HAP-1 (cell line): ENCODE data around the gene ILF3.

Experiments
- DNase-seq, 2 experiments: peaks; one replicate each; pipeline ENCODE4 v3.0.0-alpha.2; 2016 to 2020; ENCODE audit warnings: low spot score in 2 of 2
- H3K27me3 ChIP-seq: fragments of 250-450 bp; sonication (Bioruptor Pico); 2 replicates; pipeline ENCODE4 v1.5.1; 2020; ENCODE audit warnings: low read depth, mild to moderate bottlenecking, moderate library complexity
- H3K36me3 ChIP-seq: fragments of 250-450 bp; sonication (Bioruptor Pico); replicated peaks from 2 replicates; pipeline ENCODE4 v1.5.1; 2020; ENCODE audit warnings: mild to moderate bottlenecking
- H3K4me1 ChIP-seq: fragments of 250-450 bp; sonication (Bioruptor Pico); 2 replicates; pipeline ENCODE4 v1.5.1; 2020; ENCODE audit warnings: mild to moderate bottlenecking
- H3K4me3 ChIP-seq: fragments of 250-450 bp; sonication (Bioruptor Pico); 2 replicates; pipeline ENCODE4 v1.5.1; 2020; ENCODE audit warnings: mild to moderate bottlenecking, moderate library complexity
- H3K9me3 ChIP-seq: fragments of 250-450 bp; sonication (Bioruptor Pico); 2 replicates; pipeline ENCODE4 v1.5.1; 2020; ENCODE audit warnings: mild to moderate bottlenecking, moderate library complexity
- in situ Hi-C: fragments of 300-500 bp; cut with MboI; formaldehyde crosslinking; loops from 3 replicates; pipeline ENCODE4 v1.14.3; 2020; ENCODE audit warnings: low sequenced_read_pairs, inconsistent platforms, mixed read lengths

ILF3 gene

DNA sequence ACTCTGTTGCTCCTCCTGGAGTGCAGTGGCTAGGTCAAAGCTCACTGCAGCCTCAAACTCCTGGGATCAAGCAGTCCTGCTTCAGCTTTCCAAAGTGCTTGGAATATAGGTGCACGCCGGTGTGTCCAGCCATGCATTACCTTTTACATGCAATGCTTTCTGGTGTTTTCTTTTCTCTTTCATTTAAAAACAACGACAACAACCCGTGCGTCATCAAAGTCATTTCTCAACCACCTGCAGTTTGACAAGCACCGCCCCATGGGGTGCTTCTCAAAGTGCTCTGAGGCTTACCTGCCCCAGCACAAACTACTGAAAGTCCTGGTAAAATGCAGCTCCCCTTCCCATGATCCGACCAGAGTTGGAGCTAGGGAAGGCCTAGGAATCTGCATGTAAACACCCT, 54.1 kb downstream of the ILF3 start:
- no peaks in the 10 kb centered on the region for H3K9me3 ChIP-seq
- in situ Hi-C loops: no loop called here
- H3K36me3 ChIP-seq: peaks cover 3% of the 10 kb centered on the region; the same call in 1 of the 2 replicates
- H3K4me3 ChIP-seq: no peak overlapping the region
- no peaks in the 10 kb centered on the region for H3K4me1 ChIP-seq
- no peaks in the 10 kb centered on the region for H3K27me3 ChIP-seq
- DNase-seq: no peak

DNA sequence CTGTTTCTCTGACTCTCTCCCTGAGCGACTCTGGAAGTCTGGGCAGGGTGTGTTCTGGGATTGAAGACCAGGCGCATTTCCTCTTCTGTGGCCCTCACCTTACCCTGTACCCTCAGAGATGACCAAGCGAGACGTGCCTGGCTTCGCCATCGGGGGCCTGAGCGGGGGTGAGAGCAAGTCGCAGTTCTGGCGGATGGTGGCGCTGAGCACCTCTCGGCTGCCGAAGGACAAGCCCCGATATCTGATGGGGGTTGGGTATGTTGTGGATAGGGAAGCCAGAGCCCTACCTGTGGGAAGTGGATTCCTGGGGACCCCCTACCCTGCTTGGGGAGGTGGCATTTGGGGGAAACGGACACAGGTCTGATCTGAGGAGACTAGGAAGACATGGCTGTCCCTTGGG, 57.9 kb downstream of the ILF3 start:
- in situ Hi-C loops: no loop called here
- no peak for DNase-seq
- Histone ChIP-seq H3K4me1 (peaks cover 3% of the 10 kb centered on the region), H3K27me3 (no peaks in the 10 kb centered on the region), H3K4me3 (no peak overlapping the region), H3K9me3 (no peaks in the 10 kb centered on the region), H3K36me3 (peaks cover 3% of the 10 kb centered on the region)

- H3K4me3 ChIP-seq: no peak overlapping the region
- peaks cover 4% of the 10 kb centered on the region for H3K4me1 ChIP-seq
- peaks cover 3% of the 10 kb centered on the region; the same call in 1 of the 2 replicates for H3K36me3 ChIP-seq
- in situ Hi-C loops: no loop called here
- H3K27me3 ChIP-seq: no peaks in the 10 kb centered on the region
- H3K9me3 ChIP-seq: no peaks in the 10 kb centered on the region
- DNase-seq: no peak
These were observed 58.6 kb downstream of the ILF3 start for GRCh38 chr19:10712754-10713153.

DNA sequence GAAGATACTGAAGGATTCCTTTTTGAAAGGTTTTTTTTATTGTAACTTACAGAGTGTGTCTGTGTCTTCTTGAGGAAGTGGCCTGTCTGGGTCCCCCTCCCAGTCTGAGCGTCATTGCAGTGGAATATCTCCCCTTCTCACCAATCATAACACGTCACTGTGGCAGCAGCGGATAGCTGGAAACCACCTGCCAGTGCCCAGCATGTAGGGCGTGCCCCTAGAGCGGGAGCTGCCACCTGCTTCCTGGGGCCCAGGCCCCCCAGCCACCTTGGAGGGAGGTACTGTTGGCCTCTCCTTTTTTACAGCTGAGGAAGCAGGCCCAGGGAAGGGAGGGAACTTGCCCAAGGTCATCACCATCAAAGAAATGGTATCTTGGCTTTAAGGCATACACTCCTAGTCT, 59.2 kb downstream of the ILF3 start:
- Histone ChIP-seq H3K4me3 (no peak overlapping the region), H3K36me3 (peaks cover 7% of the 10 kb centered on the region; the same call in 1 of the 2 replicates), H3K27me3 (no peaks in the 10 kb centered on the region), H3K4me1 (peaks cover 4% of the 10 kb centered on the region), H3K9me3 (no peaks in the 10 kb centered on the region)
- DNase-seq: no peak
- in situ Hi-C loops: no loop called here

DNA sequence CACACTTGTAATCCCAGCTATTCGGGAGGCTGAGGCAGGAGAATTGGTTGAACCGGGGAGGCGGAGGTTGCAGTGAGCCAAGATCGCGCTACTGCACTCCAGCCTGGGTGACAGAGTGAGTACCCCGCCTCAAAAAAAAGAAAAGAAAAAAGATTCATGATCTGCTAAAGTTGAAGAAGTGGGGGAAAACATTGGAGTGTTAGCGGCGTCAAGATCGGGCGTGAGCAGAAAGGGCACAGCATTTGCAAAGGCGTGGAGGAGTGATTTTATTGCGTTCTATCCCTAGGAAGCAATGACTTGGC, 62.9 kb downstream of the ILF3 start:
- peaks cover 9% of the 10 kb centered on the region for H3K4me1 ChIP-seq
- H3K4me3 ChIP-seq: no peak overlapping the region
- H3K36me3 ChIP-seq: peaks cover 10% of the 10 kb centered on the region
- H3K27me3 ChIP-seq: no peaks in the 10 kb centered on the region
- no peak for DNase-seq
- H3K9me3 ChIP-seq: no peaks in the 10 kb centered on the region
- in situ Hi-C loops: no loop called here

DNA sequence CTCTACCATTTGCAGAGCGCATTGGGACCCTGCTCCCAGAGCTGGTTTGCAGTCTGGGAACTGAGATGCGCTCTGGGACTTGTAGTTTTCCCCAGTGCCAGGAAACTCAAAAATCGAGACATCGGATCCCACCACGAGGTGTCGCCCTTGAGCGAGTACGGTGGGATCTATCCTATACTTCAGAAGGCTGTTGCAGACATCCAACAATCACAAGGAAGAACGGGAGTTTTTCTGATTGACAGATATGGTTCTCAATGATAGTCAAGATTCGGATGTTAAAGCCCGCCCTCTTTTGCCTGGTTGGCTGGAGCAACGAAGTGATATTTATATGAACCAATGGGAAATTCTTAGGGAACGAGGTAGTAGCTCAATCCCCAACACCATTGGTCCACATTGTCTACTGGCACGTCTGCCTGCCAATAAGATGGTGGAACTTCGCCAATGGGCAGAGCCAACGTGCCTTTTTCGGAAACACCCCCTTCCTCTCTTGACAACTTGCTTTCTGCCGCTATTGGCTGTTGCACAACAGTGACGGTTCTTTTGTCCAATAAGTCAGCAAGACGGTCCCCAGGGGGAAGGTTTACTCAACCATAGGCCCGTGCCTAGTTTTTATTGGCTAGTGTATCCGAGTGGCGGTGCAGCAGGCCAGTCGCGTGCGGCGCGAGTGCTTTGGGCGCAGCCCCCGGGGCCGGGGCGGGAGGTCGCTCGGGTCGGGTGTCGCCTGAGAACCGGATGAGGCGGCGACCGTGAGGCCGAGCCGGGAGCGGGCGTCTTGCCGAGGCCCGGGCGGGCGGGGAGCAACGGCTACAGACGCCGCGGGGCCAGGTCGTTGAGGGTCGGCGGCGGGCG, 63.4 kb downstream of the ILF3 start, which contains the start of gene DNM2:
TSS of gene DNM2 (plus strand) at position 724 of the 849 bp plus-strand sequence. CDS start 164 bp downstream, outside the sequence.
- no peaks in the 10 kb centered on the region for H3K27me3 ChIP-seq
- H3K4me1 ChIP-seq: peaks cover 9% of the 10 kb centered on the region
- peak; percentile 99 to 100 for DNase-seq
- in situ Hi-C loops: no loop called here
- H3K4me3 ChIP-seq: peak within 1 kb of the TSS; percentile 81
- peaks cover 10% of the 10 kb centered on the region for H3K36me3 ChIP-seq
- no peaks in the 10 kb centered on the region for H3K9me3 ChIP-seq

DNA sequence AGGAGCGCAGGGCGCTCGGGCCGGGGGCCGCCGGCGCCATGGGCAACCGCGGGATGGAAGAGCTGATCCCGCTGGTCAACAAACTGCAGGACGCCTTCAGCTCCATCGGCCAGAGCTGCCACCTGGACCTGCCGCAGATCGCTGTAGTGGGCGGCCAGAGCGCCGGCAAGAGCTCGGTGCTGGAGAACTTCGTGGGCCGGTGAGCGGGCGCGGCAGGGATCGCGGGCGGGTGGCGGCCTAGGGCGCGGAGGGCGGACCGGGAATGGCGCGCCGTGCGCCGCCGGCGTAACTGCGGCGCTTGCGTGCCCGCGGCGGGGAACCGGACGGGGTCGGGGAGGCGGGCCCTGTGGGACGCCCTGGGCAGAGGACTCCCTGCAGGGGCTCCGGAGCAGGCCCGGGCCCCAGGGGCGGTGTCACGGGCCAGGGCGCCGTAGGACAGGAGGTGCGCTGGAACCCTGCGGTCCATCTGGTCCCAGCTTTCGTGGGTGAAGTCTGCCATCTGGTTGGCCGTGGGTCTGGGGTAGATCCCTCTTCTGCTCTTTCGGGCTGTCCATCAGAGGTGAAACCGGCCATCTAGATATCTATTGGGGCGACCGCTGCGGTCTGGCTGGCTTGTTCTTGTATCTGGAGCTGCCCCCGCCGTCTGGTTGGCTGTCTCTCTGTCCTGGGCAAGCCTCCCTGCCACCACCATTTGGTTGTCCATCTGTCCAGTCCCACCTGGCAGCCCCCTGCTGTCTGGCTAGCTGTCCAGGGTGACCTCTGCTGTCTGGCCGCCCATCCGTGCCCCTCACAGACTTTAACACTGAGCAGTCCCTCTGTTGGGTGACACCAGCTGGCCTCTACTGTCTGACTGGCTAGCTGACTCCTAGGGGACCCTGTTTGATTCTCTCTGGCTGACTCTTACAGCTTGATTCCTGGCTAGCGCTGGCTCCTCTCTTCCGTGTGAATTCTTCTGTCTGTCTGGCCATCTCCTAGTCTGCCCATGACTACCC, 64.4 kb downstream of the ILF3 start:
- H3K4me1 ChIP-seq: peaks cover 9% of the 10 kb centered on the region
- peak in 1 of 2 experiments; percentile 62 for DNase-seq
- H3K36me3 ChIP-seq: peaks cover 10% of the 10 kb centered on the region
- in situ Hi-C loops: no loop called here
- no peaks in the 10 kb centered on the region for H3K27me3 ChIP-seq
- peak overlapping the region; percentile 81 for H3K4me3 ChIP-seq
- no peaks in the 10 kb centered on the region for H3K9me3 ChIP-seq

GRCh38 chr19:10719466-10719961, 65.4 kb downstream of the ILF3 start:
- in situ Hi-C loops: no loop called here
- DNase-seq: peak in 1 of 2 experiments; percentile 25
- peaks cover 9% of the 10 kb centered on the region for H3K4me1 ChIP-seq
- H3K27me3 ChIP-seq: no peaks in the 10 kb centered on the region
- no peaks in the 10 kb centered on the region for H3K9me3 ChIP-seq
- H3K4me3 ChIP-seq: peak overlapping the region; percentile 81
- H3K36me3 ChIP-seq: peaks cover 10% of the 10 kb centered on the region

DNA sequence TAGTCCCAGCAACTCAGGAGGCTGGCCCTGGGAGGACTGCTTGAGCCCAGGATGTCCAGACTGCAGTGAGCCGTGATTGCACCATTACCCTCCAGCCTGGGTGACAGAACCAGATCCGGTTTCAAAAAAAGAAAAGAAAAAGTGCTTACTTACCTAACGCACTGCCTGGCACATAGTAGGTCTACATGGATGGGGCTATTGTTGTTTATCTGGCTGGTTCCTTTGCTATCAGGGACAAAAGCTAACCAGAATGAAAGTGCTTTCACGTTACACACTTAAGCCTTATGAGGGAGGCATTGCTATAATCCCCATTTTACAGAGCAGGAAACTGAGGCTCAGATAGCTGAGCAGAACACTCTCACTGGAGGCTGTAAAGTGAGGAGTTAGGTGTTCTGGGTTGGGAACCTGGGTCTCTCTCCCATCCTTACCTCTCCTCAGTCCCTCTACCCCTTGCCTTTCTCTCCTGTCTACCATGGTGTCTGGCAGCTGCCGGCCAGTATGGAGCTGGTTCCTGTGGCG, 66.5 kb downstream of the ILF3 start:
- H3K36me3 ChIP-seq: peaks cover 10% of the 10 kb centered on the region
- in situ Hi-C loops: no loop called here
- H3K27me3 ChIP-seq: no peaks in the 10 kb centered on the region
- H3K4me3 ChIP-seq: no peak overlapping the region
- no peaks in the 10 kb centered on the region for H3K9me3 ChIP-seq
- DNase-seq: no peak
- peaks cover 9% of the 10 kb centered on the region for H3K4me1 ChIP-seq

DNA sequence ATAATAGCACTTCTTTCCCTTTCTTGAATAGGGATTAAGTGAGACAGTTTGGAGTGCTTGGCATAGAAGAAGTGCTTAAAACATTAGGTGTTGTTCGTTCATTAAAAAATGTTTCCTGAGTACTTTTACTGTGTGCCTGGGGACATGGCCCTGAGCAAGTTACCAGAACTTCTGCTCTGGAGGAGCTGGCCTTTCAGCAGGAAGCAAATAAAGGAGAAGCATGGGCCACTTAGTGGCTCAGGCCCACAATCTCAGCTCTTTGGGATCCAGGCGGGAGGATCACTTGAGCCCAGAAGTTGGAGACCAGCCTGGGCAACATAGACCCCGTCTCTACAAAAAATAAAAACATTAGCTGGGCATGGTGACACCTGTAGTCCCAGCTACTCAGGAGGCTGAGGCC, 69.4 kb downstream of the ILF3 start:
- no peak overlapping the region for H3K4me3 ChIP-seq
- no peaks in the 10 kb centered on the region for H3K9me3 ChIP-seq
- H3K27me3 ChIP-seq: no peaks in the 10 kb centered on the region
- H3K4me1 ChIP-seq: peaks cover 7% of the 10 kb centered on the region
- in situ Hi-C loops: no loop called here
- peaks cover 4% of the 10 kb centered on the region for H3K36me3 ChIP-seq
- DNase-seq: no peak

- H3K4me1 ChIP-seq: peaks cover 3% of the 10 kb centered on the region
These were observed 70.5 kb downstream of the ILF3 start for GRCh38 chr19:10724573-10725071.

DNA sequence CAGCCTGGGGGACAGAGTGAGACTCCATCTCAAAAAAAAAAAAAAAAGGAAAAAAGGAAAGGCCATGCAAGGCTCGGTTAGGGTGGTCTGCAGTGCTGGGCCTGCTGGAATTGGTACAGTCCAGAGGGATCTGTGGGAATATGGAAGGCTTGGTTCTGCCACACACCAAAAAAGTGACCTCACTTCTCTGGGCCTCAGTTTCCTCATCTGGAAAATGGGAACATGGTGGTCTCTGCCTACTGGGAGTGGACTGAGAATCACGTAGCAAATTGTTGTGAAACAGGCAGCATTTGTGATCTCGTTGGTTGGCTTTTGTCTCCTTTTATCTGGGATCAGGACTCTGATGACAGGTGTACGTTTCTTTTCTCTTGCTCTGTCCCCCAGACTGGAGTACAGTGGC, 71.3 kb downstream of the ILF3 start:
- Histone ChIP-seq H3K4me1 (peaks cover 2% of the 10 kb centered on the region; the same call in 1 of the 2 replicates), H3K36me3 (peaks cover 4% of the 10 kb centered on the region; the same call in 1 of the 2 replicates), H3K9me3 (no peaks in the 10 kb centered on the region), H3K27me3 (no peaks in the 10 kb centered on the region), H3K4me3 (no peak overlapping the region)
- in situ Hi-C loops: no loop called here
- no peak for DNase-seq

More at GRCh38 chr19:10724573-10725071, 70.5 kb downstream of the ILF3 start:
- Histone ChIP-seq H3K9me3 (no peaks in the 10 kb centered on the region), H3K4me3 (no peak overlapping the region), H3K27me3 (no peaks in the 10 kb centered on the region), H3K36me3 (peaks cover 4% of the 10 kb centered on the region)
- in situ Hi-C loops: no loop called here
- DNase-seq: no peak

GRCh38 chr19:10726268-10726667, 72.1 kb downstream of the ILF3 start:
- in situ Hi-C loops: no loop called here
- no peak for DNase-seq
- no peaks in the 10 kb centered on the region for H3K36me3 ChIP-seq

More at GRCh38 chr19:10726268-10726667, 72.1 kb downstream of the ILF3 start:
- no peaks in the 10 kb centered on the region for H3K27me3 ChIP-seq
- peaks cover 2% of the 10 kb centered on the region; the same call in 1 of the 2 replicates for H3K4me1 ChIP-seq
- no peak overlapping the region for H3K4me3 ChIP-seq
- H3K9me3 ChIP-seq: no peaks in the 10 kb centered on the region
